K562 (cell line): ENCODE data around the gene ZNF689. TPM values are rescaled to one million over a fixed set of nuclear protein-coding genes. Genes with fewer than 3 reads are reported as not detected.
A peak's percentile ranks its signal among the peaks of the same experiment; 100 is the strongest.

Experiments
- CBX5 ChIP-seq: IDR thresholded peaks from 2 replicates; pipeline ENCODE4 v1.6.1; 2014; ENCODE audit warnings: low read depth, borderline replicate concordance
- CHD1 ChIP-seq: fragments of 200-600 bp; sonication (generic); IDR thresholded peaks from one replicate; pipeline ENCODE4 v1.6.1; 2012; ENCODE audit warnings: mild to moderate bottlenecking, moderate library complexity, low read length, inconsistent platforms
- ERF ChIP-seq: fragments of 450-650 bp; formaldehyde crosslinking; IDR thresholded peaks from 2 replicates; pipeline ENCODE4 v1.4.0; 2020; ENCODE audit warnings: mild to moderate bottlenecking, mixed read lengths
- FOSL1 ChIP-seq: fragments of 200-800 bp; sonication (Bioruptor generic); conservative IDR thresholded peaks from 2 replicates; pipeline ENCODE4 v1.6.1; 2016; ENCODE audit warnings: missing genetic modification characterization, missing compliant biosample characterization
- KLF1 ChIP-seq: fragments of 450-650 bp; IDR thresholded peaks from 2 replicates; pipeline ENCODE4 v1.6.1; 2016; ENCODE audit warnings: missing genetic modification characterization, missing compliant biosample characterization
- PHF8 ChIP-seq: fragments of 200-600 bp; sonication (generic); IDR thresholded peaks from 2 replicates; pipeline ENCODE4 v1.6.1; 2012; ENCODE audit warnings: mixed run types, mild to moderate bottlenecking, inconsistent platforms, low read length, moderate library complexity, borderline replicate concordance
- RB1 ChIP-seq: fragments of 450-650 bp; IDR thresholded peaks from 2 replicates; pipeline ENCODE4 v1.6.1; 2017; ENCODE audit warnings: low read depth, mild to moderate bottlenecking
- RBM14 ChIP-seq: fragments of 200-400 bp; formaldehyde crosslinking; IDR thresholded peaks from 2 replicates; pipeline ENCODE4 v1.6.1; 2018; ENCODE audit warnings: low read depth, mild to moderate bottlenecking, low read length, moderate library complexity, borderline replicate concordance; ENCODE audit not compliant: insufficient read depth
- RFX7 ChIP-seq: fragments of 250-450 bp; sonication (Bioruptor Pico); IDR thresholded peaks from 2 replicates; pipeline ENCODE4 v1.5.1; 2021; ENCODE audit warnings: mild to moderate bottlenecking
- SIN3B ChIP-seq: fragments of 450-650 bp; IDR thresholded peaks from 2 replicates; pipeline ENCODE4 v1.6.1; 2017; ENCODE audit warnings: low read depth, mild to moderate bottlenecking, moderate library complexity
- TEAD2 ChIP-seq: fragments of 450-650 bp; IDR thresholded peaks from 2 replicates; pipeline ENCODE4 v1.6.1; 2016; ENCODE audit warnings: missing genetic modification characterization, control low read depth, missing compliant biosample characterization
- ZBTB1 ChIP-seq: sonication (generic); formaldehyde crosslinking; IDR thresholded peaks from 2 replicates; pipeline ENCODE4 v1.8.1; 2023; ENCODE audit warnings: missing genetic modification reagents, low read depth, mild to moderate bottlenecking, borderline replicate concordance
- ZNF551 ChIP-seq: fragments of 250-450 bp; sonication (Bioruptor Pico); IDR thresholded peaks from 2 replicates; pipeline ENCODE4 v1.5.0; 2021; ENCODE audit warnings: mild to moderate bottlenecking, moderate library complexity
- ZNF717 ChIP-seq: fragments of 250-450 bp; sonication (Bioruptor Pico); IDR thresholded peaks from 2 replicates; pipeline ENCODE4 v1.5.0; 2021
- polyA plus RNA-seq, 8 experiments: library from polyadenylated mRNA; depleted of rRNA in 4 of 8; stranded (reverse) in 5 of 8; unstranded in 3 of 8; fragments of >200 nt; fragmentation: Nextera tagmentation in 2 of 8; fragmentation: Illumina TruSeq in 1 of 8; extraction: Ambion mirVana in 2 of 8; extraction: Trizol in 1 of 8; gene quantifications; 2 replicates each; pipeline versions ENCODE4 v1.2.1 to v1.2.3, GENCODE V29; 2011 to 2014; ENCODE audit warnings: inconsistent platforms in 1 of 8, missing spikeins in 1 of 8
- total RNA-seq, 7 experiments: library from RNA; depleted of rRNA in 6 of 7; stranded (reverse); fragments of >200 nt in 6 of 7; fragmentation: Illumina TruSeq in 2 of 7; extraction: Trizol in 2 of 7; gene quantifications; 2 replicates each; pipeline versions ENCODE4 v1.2.1 to v1.2.3, GENCODE V29; 2011 to 2021; ENCODE audit warnings: low replicate concordance in 1 of 7
- TF ChIP-seq, protein P1 (sequence below): sonication (generic); formaldehyde crosslinking; IDR thresholded peaks from 2 replicates; pipeline ENCODE4 v1.8.0; 2022; ENCODE audit warnings: mild to moderate bottlenecking, missing genetic modification reagents, borderline replicate concordance
- TF ChIP-seq, protein P2 (sequence below): fragments of 250-450 bp; sonication (Bioruptor Pico); IDR thresholded peaks from 2 replicates; pipeline ENCODE4 v1.5.0; 2020; ENCODE audit warnings: mild to moderate bottlenecking, borderline replicate concordance
- TF ChIP-seq, protein P3 (sequence below), 2 experiments: fragments of 150-350 bp in 1 of 2; IDR thresholded peaks; 2 replicates each; pipeline ENCODE4 v1.6.1; 2012 to 2016; ENCODE audit warnings: low read depth in 2 of 2, low read length in 2 of 2, mild to moderate bottlenecking in 1 of 2, moderate library complexity in 1 of 2
- TF ChIP-seq, protein P4 (sequence below): fragments of 450-650 bp; IDR thresholded peaks from 2 replicates; pipeline ENCODE4 v1.6.1; 2014; ENCODE audit warnings: low read depth, mild to moderate bottlenecking, moderate library complexity, borderline replicate concordance

Gene ZNF689
- total and polyA plus RNA-seq, 9 of the 15 experiments (the other 6 are each of a cell fraction or from before 2014, with no cell fraction given): 5.4 to 15.4 (median 10.8) TPM

DNA sequence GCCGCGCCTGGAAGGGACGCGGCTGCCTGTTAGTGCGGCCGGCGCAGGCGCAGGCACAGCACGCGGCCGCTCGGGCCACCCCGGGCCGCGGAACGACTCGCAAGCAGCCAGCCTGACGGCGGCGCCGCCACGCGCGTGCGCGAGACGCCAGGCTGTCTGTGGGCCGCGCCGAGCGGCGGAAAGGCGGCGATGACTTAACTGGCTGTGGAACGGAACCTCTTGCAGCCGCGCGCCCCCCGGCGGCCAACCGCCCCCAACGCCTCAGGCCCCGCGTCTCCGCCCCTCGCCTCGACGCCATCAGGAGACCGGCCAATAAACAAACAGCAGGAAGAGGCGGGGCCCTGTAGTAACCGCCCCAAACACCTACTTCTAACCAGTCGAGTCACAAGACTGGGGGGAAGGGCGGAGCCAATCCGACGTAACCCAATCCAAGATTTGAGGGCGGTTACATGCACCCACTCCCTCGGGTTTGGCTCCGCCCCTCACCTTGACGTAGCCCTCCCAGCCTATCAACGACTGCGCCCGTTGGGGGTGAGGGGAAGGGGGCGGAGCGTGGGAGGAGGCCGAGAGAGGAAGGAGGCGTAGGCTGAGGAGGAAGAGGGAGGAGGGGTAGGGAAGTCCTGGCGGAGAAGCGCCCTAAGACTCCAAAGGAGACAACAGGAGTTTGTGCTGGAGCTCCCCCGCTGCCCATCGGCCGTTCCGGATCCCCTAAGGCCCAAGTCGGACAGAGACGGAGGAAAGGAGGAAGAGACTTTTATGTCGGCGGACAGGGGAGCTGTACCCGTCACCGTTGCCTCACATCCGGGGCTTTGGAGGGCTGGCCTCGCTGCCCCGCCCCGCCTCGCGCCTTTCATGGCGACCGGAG, 47.9 kb upstream of the ZNF689 start, which contains the start of gene FBRS (continued):
- no peak for TF ChIP-seq ERF (CRISPR knock-in tag)
- TF ChIP-seq RB1: peak; percentile 96
- TF ChIP-seq TEAD2 (tag): no peak
- no peak for TF ChIP-seq RBM14
- TF ChIP-seq CBX5: no peak
- TF ChIP-seq, protein P1, sequence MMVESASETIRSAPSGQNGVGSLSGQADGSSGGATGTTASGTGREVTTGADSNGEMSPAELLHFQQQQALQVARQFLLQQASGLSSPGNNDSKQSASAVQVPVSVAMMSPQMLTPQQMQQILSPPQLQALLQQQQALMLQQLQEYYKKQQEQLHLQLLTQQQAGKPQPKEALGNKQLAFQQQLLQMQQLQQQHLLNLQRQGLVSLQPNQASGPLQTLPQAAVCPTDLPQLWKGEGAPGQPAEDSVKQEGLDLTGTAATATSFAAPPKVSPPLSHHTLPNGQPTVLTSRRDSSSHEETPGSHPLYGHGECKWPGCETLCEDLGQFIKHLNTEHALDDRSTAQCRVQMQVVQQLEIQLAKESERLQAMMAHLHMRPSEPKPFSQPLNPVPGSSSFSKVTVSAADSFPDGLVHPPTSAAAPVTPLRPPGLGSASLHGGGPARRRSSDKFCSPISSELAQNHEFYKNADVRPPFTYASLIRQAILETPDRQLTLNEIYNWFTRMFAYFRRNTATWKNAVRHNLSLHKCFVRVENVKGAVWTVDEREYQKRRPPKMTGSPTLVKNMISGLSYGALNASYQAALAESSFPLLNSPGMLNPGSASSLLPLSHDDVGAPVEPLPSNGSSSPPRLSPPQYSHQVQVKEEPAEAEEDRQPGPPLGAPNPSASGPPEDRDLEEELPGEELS (CRISPR knock-in tag): no peak; the same call in 1 of the 2 replicates
- TF ChIP-seq CHD1: no peak
- TF ChIP-seq SIN3B: 0 out of 2 replicates have a peak, but pooled peaks have one; percentile 32
- peak; percentile 65 for TF ChIP-seq PHF8
- peak; percentile 43 for TF ChIP-seq KLF1 (tag)
- TF ChIP-seq, protein P2, sequence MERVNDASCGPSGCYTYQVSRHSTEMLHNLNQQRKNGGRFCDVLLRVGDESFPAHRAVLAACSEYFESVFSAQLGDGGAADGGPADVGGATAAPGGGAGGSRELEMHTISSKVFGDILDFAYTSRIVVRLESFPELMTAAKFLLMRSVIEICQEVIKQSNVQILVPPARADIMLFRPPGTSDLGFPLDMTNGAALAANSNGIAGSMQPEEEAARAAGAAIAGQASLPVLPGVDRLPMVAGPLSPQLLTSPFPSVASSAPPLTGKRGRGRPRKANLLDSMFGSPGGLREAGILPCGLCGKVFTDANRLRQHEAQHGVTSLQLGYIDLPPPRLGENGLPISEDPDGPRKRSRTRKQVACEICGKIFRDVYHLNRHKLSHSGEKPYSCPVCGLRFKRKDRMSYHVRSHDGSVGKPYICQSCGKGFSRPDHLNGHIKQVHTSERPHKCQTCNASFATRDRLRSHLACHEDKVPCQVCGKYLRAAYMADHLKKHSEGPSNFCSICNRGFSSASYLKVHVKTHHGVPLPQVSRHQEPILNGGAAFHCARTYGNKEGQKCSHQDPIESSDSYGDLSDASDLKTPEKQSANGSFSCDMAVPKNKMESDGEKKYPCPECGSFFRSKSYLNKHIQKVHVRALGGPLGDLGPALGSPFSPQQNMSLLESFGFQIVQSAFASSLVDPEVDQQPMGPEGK (CRISPR knock-in tag): no peak
- 0 out of 2 replicates have a peak, but pooled peaks have one; percentile 23 for TF ChIP-seq RFX7 (CRISPR knock-in tag)
- TF ChIP-seq ZNF551 (CRISPR knock-in tag): no peak
- TF ChIP-seq ZBTB1 (CRISPR knock-in tag): no peak
- TF ChIP-seq ZNF717: no peak
- TF ChIP-seq, protein P3, sequence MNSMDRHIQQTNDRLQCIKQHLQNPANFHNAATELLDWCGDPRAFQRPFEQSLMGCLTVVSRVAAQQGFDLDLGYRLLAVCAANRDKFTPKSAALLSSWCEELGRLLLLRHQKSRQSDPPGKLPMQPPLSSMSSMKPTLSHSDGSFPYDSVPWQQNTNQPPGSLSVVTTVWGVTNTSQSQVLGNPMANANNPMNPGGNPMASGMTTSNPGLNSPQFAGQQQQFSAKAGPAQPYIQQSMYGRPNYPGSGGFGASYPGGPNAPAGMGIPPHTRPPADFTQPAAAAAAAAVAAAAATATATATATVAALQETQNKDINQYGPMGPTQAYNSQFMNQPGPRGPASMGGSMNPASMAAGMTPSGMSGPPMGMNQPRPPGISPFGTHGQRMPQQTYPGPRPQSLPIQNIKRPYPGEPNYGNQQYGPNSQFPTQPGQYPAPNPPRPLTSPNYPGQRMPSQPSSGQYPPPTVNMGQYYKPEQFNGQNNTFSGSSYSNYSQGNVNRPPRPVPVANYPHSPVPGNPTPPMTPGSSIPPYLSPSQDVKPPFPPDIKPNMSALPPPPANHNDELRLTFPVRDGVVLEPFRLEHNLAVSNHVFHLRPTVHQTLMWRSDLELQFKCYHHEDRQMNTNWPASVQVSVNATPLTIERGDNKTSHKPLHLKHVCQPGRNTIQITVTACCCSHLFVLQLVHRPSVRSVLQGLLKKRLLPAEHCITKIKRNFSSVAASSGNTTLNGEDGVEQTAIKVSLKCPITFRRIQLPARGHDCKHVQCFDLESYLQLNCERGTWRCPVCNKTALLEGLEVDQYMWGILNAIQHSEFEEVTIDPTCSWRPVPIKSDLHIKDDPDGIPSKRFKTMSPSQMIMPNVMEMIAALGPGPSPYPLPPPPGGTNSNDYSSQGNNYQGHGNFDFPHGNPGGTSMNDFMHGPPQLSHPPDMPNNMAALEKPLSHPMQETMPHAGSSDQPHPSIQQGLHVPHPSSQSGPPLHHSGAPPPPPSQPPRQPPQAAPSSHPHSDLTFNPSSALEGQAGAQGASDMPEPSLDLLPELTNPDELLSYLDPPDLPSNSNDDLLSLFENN (IDR thresholded peaks at IDR 0.05; ENCODE audit: low read depth in 2 of 2, low read length in 2 of 2): 0 out of 4 replicates have a peak, but pooled peaks of 1 of the 2 experiments have one; percentile 7
- TF ChIP-seq FOSL1 (tag): peak; percentile 67
- TF ChIP-seq, protein P4, sequence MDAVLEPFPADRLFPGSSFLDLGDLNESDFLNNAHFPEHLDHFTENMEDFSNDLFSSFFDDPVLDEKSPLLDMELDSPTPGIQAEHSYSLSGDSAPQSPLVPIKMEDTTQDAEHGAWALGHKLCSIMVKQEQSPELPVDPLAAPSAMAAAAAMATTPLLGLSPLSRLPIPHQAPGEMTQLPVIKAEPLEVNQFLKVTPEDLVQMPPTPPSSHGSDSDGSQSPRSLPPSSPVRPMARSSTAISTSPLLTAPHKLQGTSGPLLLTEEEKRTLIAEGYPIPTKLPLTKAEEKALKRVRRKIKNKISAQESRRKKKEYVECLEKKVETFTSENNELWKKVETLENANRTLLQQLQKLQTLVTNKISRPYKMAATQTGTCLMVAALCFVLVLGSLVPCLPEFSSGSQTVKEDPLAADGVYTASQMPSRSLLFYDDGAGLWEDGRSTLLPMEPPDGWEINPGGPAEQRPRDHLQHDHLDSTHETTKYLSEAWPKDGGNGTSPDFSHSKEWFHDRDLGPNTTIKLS: peak; percentile 49
